ENCODE data around the gene PA2G4. TPM values are rescaled to one million over a fixed set of nuclear protein-coding genes. Genes with fewer than 3 reads are reported as not detected.

Gene PA2G4
- total and polyA plus RNA-seq, 4 donors, result 56.8 to 148 (median 68.6) TPM

DNA sequence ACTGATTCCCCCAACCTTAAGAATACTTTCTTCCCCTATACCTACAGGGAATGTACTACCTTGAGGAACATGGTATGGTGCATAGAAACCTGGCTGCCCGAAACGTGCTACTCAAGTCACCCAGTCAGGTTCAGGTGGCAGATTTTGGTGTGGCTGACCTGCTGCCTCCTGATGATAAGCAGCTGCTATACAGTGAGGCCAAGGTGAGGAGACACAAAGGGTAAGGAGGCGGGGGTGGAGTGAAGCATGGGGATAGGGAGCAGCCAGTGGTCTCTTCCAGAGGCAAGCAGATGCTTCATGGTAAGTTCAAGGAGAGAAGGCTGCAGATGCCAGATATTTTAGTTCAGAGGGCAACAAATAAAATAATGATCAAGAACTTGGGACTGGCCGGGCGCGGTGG, 6.6 kb upstream of the PA2G4 start:
- no peak for TF ChIP-seq FOXA2 (IDR thresholded peaks at IDR 0.05)
- TF ChIP-seq, protein P1, sequence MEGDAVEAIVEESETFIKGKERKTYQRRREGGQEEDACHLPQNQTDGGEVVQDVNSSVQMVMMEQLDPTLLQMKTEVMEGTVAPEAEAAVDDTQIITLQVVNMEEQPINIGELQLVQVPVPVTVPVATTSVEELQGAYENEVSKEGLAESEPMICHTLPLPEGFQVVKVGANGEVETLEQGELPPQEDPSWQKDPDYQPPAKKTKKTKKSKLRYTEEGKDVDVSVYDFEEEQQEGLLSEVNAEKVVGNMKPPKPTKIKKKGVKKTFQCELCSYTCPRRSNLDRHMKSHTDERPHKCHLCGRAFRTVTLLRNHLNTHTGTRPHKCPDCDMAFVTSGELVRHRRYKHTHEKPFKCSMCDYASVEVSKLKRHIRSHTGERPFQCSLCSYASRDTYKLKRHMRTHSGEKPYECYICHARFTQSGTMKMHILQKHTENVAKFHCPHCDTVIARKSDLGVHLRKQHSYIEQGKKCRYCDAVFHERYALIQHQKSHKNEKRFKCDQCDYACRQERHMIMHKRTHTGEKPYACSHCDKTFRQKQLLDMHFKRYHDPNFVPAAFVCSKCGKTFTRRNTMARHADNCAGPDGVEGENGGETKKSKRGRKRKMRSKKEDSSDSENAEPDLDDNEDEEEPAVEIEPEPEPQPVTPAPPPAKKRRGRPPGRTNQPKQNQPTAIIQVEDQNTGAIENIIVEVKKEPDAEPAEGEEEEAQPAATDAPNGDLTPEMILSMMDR (IDR thresholded peaks at IDR 0.05; ENCODE audit: low read depth, low read length, missing input control), result no peak
- no peak for TF ChIP-seq RAD21 (IDR thresholded peaks at IDR 0.05)
- TF ChIP-seq NR2F2 (IDR thresholded peaks at IDR 0.05), result no peak
- TF ChIP-seq HNF4G (IDR thresholded peaks at IDR 0.05), result no peak
- TF ChIP-seq, protein P2, sequence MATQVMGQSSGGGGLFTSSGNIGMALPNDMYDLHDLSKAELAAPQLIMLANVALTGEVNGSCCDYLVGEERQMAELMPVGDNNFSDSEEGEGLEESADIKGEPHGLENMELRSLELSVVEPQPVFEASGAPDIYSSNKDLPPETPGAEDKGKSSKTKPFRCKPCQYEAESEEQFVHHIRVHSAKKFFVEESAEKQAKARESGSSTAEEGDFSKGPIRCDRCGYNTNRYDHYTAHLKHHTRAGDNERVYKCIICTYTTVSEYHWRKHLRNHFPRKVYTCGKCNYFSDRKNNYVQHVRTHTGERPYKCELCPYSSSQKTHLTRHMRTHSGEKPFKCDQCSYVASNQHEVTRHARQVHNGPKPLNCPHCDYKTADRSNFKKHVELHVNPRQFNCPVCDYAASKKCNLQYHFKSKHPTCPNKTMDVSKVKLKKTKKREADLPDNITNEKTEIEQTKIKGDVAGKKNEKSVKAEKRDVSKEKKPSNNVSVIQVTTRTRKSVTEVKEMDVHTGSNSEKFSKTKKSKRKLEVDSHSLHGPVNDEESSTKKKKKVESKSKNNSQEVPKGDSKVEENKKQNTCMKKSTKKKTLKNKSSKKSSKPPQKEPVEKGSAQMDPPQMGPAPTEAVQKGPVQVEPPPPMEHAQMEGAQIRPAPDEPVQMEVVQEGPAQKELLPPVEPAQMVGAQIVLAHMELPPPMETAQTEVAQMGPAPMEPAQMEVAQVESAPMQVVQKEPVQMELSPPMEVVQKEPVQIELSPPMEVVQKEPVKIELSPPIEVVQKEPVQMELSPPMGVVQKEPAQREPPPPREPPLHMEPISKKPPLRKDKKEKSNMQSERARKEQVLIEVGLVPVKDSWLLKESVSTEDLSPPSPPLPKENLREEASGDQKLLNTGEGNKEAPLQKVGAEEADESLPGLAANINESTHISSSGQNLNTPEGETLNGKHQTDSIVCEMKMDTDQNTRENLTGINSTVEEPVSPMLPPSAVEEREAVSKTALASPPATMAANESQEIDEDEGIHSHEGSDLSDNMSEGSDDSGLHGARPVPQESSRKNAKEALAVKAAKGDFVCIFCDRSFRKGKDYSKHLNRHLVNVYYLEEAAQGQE (IDR thresholded peaks at IDR 0.05), result no peak
- TF ChIP-seq, protein P3, sequence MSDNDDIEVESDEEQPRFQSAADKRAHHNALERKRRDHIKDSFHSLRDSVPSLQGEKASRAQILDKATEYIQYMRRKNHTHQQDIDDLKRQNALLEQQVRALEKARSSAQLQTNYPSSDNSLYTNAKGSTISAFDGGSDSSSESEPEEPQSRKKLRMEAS (IDR thresholded peaks at IDR 0.05), result no peak
- no peak for TF ChIP-seq JUND (IDR thresholded peaks at IDR 0.05)
- TF ChIP-seq, protein P4, sequence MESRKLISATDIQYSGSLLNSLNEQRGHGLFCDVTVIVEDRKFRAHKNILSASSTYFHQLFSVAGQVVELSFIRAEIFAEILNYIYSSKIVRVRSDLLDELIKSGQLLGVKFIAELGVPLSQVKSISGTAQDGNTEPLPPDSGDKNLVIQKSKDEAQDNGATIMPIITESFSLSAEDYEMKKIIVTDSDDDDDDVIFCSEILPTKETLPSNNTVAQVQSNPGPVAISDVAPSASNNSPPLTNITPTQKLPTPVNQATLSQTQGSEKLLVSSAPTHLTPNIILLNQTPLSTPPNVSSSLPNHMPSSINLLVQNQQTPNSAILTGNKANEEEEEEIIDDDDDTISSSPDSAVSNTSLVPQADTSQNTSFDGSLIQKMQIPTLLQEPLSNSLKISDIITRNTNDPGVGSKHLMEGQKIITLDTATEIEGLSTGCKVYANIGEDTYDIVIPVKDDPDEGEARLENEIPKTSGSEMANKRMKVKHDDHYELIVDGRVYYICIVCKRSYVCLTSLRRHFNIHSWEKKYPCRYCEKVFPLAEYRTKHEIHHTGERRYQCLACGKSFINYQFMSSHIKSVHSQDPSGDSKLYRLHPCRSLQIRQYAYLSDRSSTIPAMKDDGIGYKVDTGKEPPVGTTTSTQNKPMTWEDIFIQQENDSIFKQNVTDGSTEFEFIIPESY (IDR thresholded peaks at IDR 0.05), result no peak
- TF ChIP-seq YY1 (IDR thresholded peaks at IDR 0.05), result no peak
- no peak for TF ChIP-seq RXRA (IDR thresholded peaks at IDR 0.05)
- TF ChIP-seq SP1 (IDR thresholded peaks at IDR 0.05), result no peak
- no peak for TF ChIP-seq FOXA1 (IDR thresholded peaks at IDR 0.05)
- TF ChIP-seq EGR1 (IDR thresholded peaks at IDR 0.05; ENCODE audit: low read depth in 2 of 2), result no peak
- TF ChIP-seq HNF4A (conservative IDR thresholded peaks at IDR 0.05), result no peak
- TF ChIP-seq, protein P5, sequence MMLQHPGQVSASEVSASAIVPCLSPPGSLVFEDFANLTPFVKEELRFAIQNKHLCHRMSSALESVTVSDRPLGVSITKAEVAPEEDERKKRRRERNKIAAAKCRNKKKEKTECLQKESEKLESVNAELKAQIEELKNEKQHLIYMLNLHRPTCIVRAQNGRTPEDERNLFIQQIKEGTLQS (IDR thresholded peaks at IDR 0.05), result no peak
- no peak for TF ChIP-seq TAF1 (conservative IDR thresholded peaks at IDR 0.05)
- Histone ChIP-seq H3K9ac (ENCODE audit: low read depth in 1 of 2, low read length in 2 of 2) (no peak overlapping the region), H3K4me3 (ENCODE audit: low read depth in 1 of 3, low read length in 3 of 3) (no peak overlapping the region), H3K27me3 (ENCODE audit: control insufficient read depth in 4 of 4, insufficient read depth in 4 of 4, low read length in 3 of 4) (no peaks in the 10 kb centered on the region), H3K36me3 (ENCODE audit: control insufficient read depth in 4 of 4, insufficient read depth in 3 of 4, low read depth in 1 of 4, low read length in 3 of 4) (peaks cover 19 to 79% (median 64%) of the 10 kb centered on the region in 4 donors), H3K27ac (ENCODE audit: low read depth in 1 of 2, low read length in 2 of 2) (no peak overlapping the region), H3K9me3 (ENCODE audit: control insufficient read depth in 4 of 4, low read length in 3 of 4) (no peaks in the 10 kb centered on the region), H3K4me1 (ENCODE audit: control insufficient read depth in 4 of 4, insufficient read depth in 4 of 4, low read length in 3 of 4) (no peaks in the 10 kb centered on the region)
- WGBS, result 92% methylated on average over 6 of the region's 6 CpGs
- DNase-seq (ENCODE audit: low spot score), result no peak

DNA sequence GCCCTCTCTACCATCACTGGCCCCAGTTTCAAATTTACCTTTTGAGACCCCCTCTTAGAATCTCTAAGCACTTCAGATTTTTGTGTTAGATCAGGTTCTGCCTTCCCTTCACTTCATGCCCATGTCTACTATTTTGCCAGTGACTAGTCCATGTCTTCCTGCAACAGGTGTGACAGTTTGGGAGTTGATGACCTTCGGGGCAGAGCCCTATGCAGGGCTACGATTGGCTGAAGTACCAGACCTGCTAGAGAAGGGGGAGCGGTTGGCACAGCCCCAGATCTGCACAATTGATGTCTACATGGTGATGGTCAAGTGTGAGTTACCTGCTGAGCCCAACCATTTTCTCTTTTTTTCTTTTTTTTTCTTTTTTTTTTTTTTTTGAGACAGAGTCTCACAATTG, 5.8 kb upstream of the PA2G4 start:
- H3K36me3 ChIP-seq (ENCODE audit: control insufficient read depth in 4 of 4, insufficient read depth in 3 of 4, low read depth in 1 of 4, low read length in 3 of 4), result peaks cover 19 to 71% (median 58%) of the 10 kb centered on the region in 4 donors
- WGBS, result 71% methylated on average over 3 of the region's 3 CpGs
- H3K27me3 ChIP-seq (ENCODE audit: control insufficient read depth in 4 of 4, insufficient read depth in 4 of 4, low read length in 3 of 4), result no peaks in the 10 kb centered on the region
- no peak overlapping the region for H3K4me3 ChIP-seq (ENCODE audit: low read depth in 1 of 3, low read length in 3 of 3)
- H3K27ac ChIP-seq (ENCODE audit: low read depth in 1 of 2, low read length in 2 of 2), result no peak overlapping the region
- H3K4me1 ChIP-seq (ENCODE audit: control insufficient read depth in 4 of 4, insufficient read depth in 4 of 4, low read length in 3 of 4), result peaks cover 0 to 8% (median under 1%) of the 10 kb centered on the region in 4 donors
- no peaks in the 10 kb centered on the region for H3K9me3 ChIP-seq (ENCODE audit: control insufficient read depth in 4 of 4, low read length in 3 of 4)
- DNase-seq (ENCODE audit: low spot score), result no peak
- peak; percentile 44 to 76 for TF ChIP-seq RXRA (IDR thresholded peaks at IDR 0.05)
- TF ChIP-seq, protein P4 (IDR thresholded peaks at IDR 0.05), result no peak
- H3K9ac ChIP-seq (ENCODE audit: low read depth in 1 of 2, low read length in 2 of 2), result no peak overlapping the region

Measured in liver (tissue), 9 donors.